HG02840 (cell line): ENCODE data around the gene MTERF4.

Source experiments
- ATAC-seq: cut with Tn5 transposase; IDR thresholded peaks from one replicate; pipeline ENCODE4 v1.9.1; 2021; ENCODE audit warnings: mild to moderate bottlenecking, moderate library complexity, moderate number of reproducible peaks; ENCODE audit not compliant: unreplicated experiment, low FRiP score

The MTERF4 gene

GRCh38 chr2:241102239-241102803, at the start of gene MTERF4:
Gene MTERF4, minus strand, starts transcription at chr2:241102287. Its CDS starts 14 bp downstream, at chr2:241102273.
- peak; percentile 77 for ATAC-seq

GRCh38 chr2:241150660-241151530, 48.8 kb upstream of the MTERF4 start:
- no peak for ATAC-seq

- ATAC-seq = peak; percentile 67
These were observed 48.0 kb upstream of the MTERF4 start, which contains the start of gene PPP1R7 for GRCh38 chr2:241149925-241150659. Gene PPP1R7, plus strand, starts transcription at chr2:241150467. Its CDS starts 29 bp downstream, at chr2:241150496.

GRCh38 chr2:241149675-241149924, 47.5 kb upstream of the MTERF4 start:
- peak; percentile 12 for ATAC-seq

GRCh38 chr2:241148891-241149674, 47.0 kb upstream of the MTERF4 start, which contains the start of gene PASK:
Gene PASK, minus strand, starts transcription at chr2:241149472. Its CDS starts 6,440 bp downstream, at chr2:241143032.
- peak; percentile 57 for ATAC-seq

- no peak for ATAC-seq
These were observed 46.2 kb upstream of the MTERF4 start for GRCh38 chr2:241148239-241148638.

GRCh38 chr2:241147336-241147735, 45.2 kb upstream of the MTERF4 start:
- ATAC-seq = no peak

GRCh38 chr2:241146286-241146685, 44.2 kb upstream of the MTERF4 start:
- ATAC-seq = no peak

- ATAC-seq = no peak
These were observed 40.5 kb upstream of the MTERF4 start for GRCh38 chr2:241142593-241142992.

GRCh38 chr2:241142063-241142462, 40.0 kb upstream of the MTERF4 start:
- ATAC-seq = no peak

- no peak for ATAC-seq
These were observed 39.2 kb upstream of the MTERF4 start for GRCh38 chr2:241141214-241141770.

GRCh38 chr2:241140445-241140840, 38.4 kb upstream of the MTERF4 start:
- no peak for ATAC-seq

GRCh38 chr2:241139531-241140444, 37.7 kb upstream of the MTERF4 start:
- no peak for ATAC-seq

- ATAC-seq = no peak
These were observed 36.4 kb upstream of the MTERF4 start for GRCh38 chr2:241138471-241138870.

GRCh38 chr2:241137276-241138190, 35.4 kb upstream of the MTERF4 start:
- no peak for ATAC-seq

GRCh38 chr2:241136661-241137260, 34.7 kb upstream of the MTERF4 start:
- no peak for ATAC-seq

GRCh38 chr2:241136191-241136590, 34.1 kb upstream of the MTERF4 start:
- ATAC-seq = no peak

- ATAC-seq = no peak
These were observed 33.6 kb upstream of the MTERF4 start for GRCh38 chr2:241135737-241136136.
